NT2/D1 (cell line): ENCODE measurements around the gene WRAP53.

ENCODE experiments used
- SUZ12 ChIP-seq: IDR thresholded peaks from 2 replicates; pipeline ENCODE4 v1.6.1; 2011; ENCODE audit not compliant: insufficient read length, insufficient read depth; ENCODE audit errors: extremely low read depth
- YY1 ChIP-seq: IDR thresholded peaks from 2 replicates; pipeline ENCODE4 v1.6.1; 2011; ENCODE audit not compliant: insufficient read length, insufficient read depth
- ZNF274 ChIP-seq: IDR thresholded peaks from 2 replicates; pipeline ENCODE4 v1.6.1; 2011; ENCODE audit warnings: mild to moderate bottlenecking, low read depth, low read length

GRCh38 chr17:7750321-7750821, 62.1 kb downstream of the WRAP53 start:
- TF ChIP-seq YY1 (no peak), ZNF274 (no peak), SUZ12 (no peak)
